ENCODE data around the gene PTPRN2.

Gene PTPRN2

GRCh38 chr7:158030566-158030965 lies 557.1 kb downstream of the PTPRN2 start:
- DNase-seq, result no peak

- no peak for DNase-seq
Measured at GRCh38 chr7:158030071-158030470, 557.6 kb downstream of the PTPRN2 start.

GRCh38 chr7:158029509-158029908 lies 558.1 kb downstream of the PTPRN2 start:
- DNase-seq, result no peak

GRCh38 chr7:158028971-158029370 lies 558.7 kb downstream of the PTPRN2 start:
- DNase-seq, result no peak

DNA sequence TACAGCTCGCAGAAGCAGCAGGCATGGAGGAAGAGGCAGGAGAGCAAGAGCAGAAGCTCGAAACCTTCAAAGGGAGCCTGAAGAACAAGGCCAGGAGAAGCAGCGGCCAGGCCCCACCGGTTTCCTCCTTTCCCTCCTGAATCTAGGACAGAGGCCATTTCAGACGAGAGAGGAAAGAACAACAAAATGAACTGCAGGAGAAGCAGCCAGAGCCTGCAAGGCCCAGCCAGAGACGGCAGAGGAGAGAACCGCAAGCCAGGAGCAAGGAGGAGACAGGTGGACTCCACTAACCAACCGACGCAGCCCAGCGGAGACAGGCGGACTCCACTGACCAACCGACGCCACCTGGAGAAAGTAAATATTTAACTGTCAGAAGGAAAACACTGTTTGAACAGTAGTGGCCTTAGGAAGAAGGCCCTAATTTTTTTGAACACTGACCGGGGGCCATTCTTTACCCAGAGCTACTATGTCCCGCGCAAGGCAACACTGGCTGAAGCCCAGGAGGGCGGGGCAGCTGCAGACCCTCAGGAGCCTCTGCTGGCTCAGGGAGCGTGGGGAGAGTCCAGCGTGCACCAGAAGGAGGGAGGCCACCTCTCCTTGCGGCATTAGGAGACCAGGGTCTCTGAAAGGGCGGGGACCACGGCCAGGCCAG lies 559.2 kb downstream of the PTPRN2 start:
- DNase-seq, result no peak

- DNase-seq, result no peak
Measured at GRCh38 chr7:158027646-158028045, 560.0 kb downstream of the PTPRN2 start.

GRCh38 chr7:158026636-158027265 lies 560.9 kb downstream of the PTPRN2 start:
- DNase-seq, result no peak

DNA sequence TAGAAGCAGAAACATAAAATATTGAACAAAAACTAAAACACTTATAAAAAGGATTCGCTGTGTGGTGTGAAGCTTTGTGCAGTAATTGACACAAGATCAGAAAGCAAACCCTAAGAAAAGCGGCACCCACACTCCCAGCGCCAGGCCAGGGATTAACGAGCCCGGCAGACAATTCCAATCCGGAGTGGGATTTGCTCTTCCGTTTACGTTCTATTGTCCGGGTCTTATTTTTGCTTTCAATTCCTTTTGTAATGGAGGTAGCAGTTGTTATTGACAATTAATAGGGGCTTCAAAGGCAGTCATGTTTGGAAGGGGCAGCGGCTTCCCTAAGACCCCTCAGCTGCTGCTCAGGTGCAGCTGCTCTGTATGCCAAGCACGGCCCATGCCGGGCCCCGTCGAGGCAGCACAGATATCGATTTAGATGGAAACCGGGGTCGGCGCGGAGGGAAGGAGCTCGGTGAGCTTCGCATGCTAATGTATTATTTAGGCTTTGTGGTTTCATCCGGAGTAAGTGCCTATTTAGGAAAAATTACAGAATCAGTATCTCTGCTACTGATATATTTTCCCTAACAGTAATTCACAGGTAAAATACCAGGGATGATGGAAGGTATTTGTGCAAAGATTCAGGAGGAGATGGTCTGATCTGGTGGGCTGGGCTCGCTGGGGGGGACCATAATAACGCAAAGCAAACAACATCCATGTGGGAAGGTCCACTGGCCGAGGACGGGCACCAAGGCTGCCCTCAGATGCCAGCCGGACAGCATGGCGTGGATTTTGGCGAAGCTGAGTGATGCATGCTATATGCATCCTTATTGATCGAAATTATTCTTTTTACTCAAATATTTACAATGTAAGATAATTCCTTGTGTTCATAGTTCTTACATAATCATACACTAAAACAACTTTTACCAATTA lies 561.7 kb downstream of the PTPRN2 start:
- DNase-seq, result no peak

DNA sequence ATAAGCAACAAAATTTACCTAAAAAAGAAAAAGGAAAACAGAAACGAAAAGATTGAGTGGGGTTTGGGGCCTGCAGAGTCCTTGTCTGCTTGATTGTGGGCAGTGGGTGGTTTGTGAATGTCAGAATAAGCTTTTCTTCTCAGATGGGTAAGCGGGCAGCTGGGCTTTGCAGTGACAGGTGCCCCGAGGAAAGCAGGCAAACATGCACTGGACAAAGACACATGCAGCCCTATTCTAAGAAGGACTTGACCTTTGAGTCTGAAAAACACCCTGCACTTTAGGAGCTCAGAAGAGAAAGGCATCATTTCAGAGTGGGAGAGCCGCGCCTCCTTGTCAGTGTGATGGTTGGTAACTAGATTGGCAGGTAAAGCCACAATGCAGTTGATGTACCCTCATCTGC lies 562.7 kb downstream of the PTPRN2 start:
- DNase-seq, result no peak

- DNase-seq, result no peak
Measured at GRCh38 chr7:158024351-158024715, 563.3 kb downstream of the PTPRN2 start.

- DNase-seq, result no peak
Measured at GRCh38 chr7:158023681-158024350, 563.8 kb downstream of the PTPRN2 start.

DNA sequence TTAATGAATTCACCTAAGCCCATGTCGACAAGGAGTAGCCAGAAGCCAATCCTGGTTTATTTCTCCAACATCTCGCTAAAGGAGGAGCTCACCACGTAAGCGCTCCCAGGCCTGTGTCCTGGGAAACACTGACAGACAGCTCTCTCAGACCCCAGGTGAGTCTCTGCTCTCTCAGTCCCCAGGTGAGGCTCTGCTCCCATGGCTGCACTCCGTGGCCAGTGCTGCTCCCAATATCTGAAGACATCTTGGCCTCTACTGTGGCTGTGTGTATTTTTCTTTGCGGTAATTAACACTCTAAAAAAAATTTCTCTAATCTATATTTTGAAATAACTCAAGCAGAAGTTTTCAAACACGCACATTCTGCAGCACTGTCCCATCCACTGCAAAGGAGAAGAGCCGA lies 564.5 kb downstream of the PTPRN2 start:
- no peak for DNase-seq

GRCh38 chr7:158022601-158023000 lies 565.0 kb downstream of the PTPRN2 start:
- DNase-seq, result no peak

DNA sequence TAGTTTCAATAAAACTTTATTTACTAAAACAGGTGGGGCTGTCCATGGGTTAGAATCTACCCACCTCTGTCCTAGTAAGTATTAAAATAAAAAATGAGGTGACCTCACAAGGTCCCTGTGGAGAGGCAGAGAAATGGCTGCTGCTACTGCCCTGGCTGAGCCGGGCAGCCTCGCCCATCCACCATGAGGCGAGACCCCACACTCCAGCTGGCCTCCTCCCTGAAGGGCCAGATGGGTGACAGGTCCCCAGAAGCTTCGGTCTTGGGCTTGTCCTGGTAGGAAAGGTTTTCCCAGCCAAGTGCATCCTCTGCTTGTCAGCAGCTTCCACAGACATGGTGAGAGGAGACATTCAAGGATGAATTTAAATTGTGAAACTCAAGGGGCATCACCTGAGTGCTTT lies 565.8 kb downstream of the PTPRN2 start:
- no peak for DNase-seq

- no peak for DNase-seq
Measured at GRCh38 chr7:158020706-158021095, 566.9 kb downstream of the PTPRN2 start.

DNA sequence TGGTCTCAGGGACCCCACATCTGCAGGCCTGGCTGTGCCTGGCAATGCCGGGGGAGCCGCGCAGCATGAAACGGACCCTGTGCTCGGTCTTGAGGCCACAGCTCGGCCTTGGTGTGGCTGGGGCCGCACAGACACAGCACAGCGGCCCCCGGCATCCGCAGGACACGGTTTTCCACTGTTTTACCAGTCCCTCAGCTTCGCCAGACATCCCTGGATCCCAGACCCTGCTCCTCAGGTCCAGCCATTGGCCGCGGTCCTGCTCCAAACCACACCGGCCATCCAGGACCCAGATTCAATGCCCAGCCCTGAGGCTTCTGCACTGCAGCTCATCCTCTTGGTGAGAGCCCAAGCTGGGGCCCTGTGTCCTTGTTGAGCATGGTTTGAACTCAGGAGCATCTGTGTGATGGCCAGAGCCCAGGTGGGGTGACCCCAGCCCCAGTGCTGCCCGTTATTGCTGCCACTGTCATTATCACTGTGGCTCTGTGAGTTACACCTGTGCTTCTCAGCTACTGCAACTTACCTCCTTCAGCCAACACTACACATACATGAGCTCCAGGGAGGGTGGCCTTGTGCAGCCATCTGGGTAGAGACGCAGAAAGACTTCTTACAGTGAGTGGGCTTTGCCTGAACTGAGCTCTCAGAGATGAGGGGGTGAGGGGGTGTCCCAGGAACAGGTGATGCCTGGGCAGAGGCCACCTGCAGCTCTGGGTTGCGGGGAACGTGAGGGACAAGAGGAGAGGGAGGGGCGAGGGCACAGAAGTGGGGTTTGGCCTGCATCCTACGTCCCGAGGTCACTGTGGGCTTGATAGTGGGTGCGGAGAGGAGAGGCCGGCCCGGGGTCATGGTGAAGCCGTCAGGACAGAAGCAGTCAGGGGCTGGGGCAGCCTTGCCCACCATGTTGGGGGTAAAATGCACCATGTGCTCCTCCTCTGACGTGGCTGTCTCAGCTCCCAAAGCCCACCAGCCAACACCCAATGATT lies 567.6 kb downstream of the PTPRN2 start:
- no peak for DNase-seq

DNA sequence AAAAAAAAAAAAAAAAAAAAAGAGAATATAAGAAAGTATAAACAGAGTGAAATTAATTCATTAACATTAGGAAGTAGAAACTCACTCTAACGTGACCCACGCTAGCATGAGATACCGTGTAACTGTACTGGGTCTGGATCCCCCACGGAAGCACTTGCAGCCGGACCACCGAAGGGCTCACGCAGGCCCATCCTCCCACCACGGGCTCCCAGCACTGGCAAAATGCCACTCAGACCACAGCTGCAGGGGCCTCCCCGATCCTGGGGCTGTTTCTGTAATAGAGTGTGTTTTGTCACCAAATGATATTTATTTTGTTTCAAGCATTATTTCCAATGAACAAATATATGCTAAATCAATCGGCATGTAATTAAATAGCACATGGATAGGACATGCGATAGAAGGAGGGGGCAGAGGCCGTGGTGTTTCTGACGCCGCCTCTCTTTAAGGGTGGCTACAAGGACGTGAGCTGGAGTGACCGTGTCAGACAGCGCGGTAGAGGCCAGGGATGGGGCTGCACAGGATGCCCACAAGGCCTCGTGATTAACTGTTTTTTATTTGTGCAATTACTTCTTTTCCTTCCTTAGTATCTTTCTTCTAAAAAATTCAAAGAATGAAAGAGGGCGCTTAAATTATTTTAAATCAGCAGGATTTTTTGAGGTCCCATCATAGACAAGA lies 568.5 kb downstream of the PTPRN2 start:
- no peak for DNase-seq

- no peak for DNase-seq
Measured at GRCh38 chr7:158018098-158018762, 569.4 kb downstream of the PTPRN2 start.

GRCh38 chr7:158017111-158018097 lies 570.2 kb downstream of the PTPRN2 start:
- no peak for DNase-seq
